ENCODE data around the gene TRH. TPM values are rescaled to one million over a fixed set of nuclear protein-coding genes. Genes with fewer than 3 reads are reported as not detected.

The TRH gene
- total and polyA plus RNA-seq, 2 donors from 2014 or later = not detected

DNA sequence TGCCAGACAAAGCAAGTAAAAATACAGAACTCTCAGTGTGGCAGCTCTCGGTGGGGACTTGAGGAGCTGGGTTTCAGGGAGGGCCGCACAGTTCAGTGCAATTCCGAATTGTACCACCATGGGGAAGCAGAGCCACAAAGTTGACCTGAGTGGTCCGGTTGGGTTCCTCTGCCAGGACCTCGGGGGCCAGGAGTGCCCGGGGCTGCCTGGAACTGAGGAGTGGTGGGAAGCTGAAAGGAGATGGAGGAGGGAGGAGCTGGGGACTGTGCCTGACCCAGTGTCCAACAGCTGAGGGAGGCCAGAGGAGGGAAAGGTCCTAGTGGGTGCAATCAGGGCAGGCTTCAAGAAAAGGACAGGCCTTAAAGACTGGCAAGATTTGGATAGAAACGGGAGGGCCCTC, 32.2 kb upstream of the TRH start:
- intact Hi-C loops (cut with DNase I) = no loop called here
- Histone ChIP-seq H3K4me1 (ENCODE audit: control insufficient read depth in 2 of 3, insufficient read depth in 2 of 3, low read depth in 1 of 3, low read length in 3 of 3) (no peaks in the 10 kb centered on the region), H3K9me3 (ENCODE audit: control insufficient read depth in 2 of 3, insufficient read depth in 1 of 3, low read length in 3 of 3) (no peaks in the 10 kb centered on the region), H3K4me3 (ENCODE audit: low read length in 3 of 3) (no peak overlapping the region), H3K9ac (ENCODE audit: low read length in 3 of 3) (no peak overlapping the region), H3K27ac (ENCODE audit: low read depth in 2 of 2, low read length in 2 of 2) (no peak overlapping the region), H3K36me3 (ENCODE audit: control insufficient read depth in 2 of 3, insufficient read depth in 3 of 3, low read length in 3 of 3) (no peaks in the 10 kb centered on the region), H3K27me3 (ENCODE audit: control insufficient read depth, insufficient read depth, low read length) (no peaks in the 10 kb centered on the region)
- no peak for FAIRE-seq
- TF ChIP-seq CTCF (IDR thresholded peaks at IDR 0.05; ENCODE audit: borderline replicate concordance, extremely low read depth, insufficient read depth) = peak; percentile 79
- DNase-seq = peak in 4 of 5 donors; percentile 80 to 82 (median 81)

- Histone ChIP-seq H3K9ac (ENCODE audit: low read length in 3 of 3) (no peak overlapping the region), H3K27ac (ENCODE audit: low read depth in 2 of 2, low read length in 2 of 2) (no peak overlapping the region), H3K9me3 (ENCODE audit: control insufficient read depth in 2 of 3, insufficient read depth in 1 of 3, low read length in 3 of 3) (no peaks in the 10 kb centered on the region), H3K4me1 (ENCODE audit: control insufficient read depth in 2 of 3, insufficient read depth in 2 of 3, low read depth in 1 of 3, low read length in 3 of 3) (no peaks in the 10 kb centered on the region), H3K36me3 (ENCODE audit: control insufficient read depth in 2 of 3, insufficient read depth in 3 of 3, low read length in 3 of 3) (no peaks in the 10 kb centered on the region), H3K4me3 (ENCODE audit: low read length in 3 of 3) (no peak overlapping the region), H3K27me3 (ENCODE audit: control insufficient read depth, insufficient read depth, low read length) (no peaks in the 10 kb centered on the region)
- TF ChIP-seq CTCF (IDR thresholded peaks at IDR 0.05; ENCODE audit: borderline replicate concordance, extremely low read depth, insufficient read depth) = no peak
- intact Hi-C loops (cut with DNase I) = no loop called here
- FAIRE-seq = no peak
- DNase-seq = no peak
Observed at GRCh38 chr3:129943020-129943419, 31.5 kb upstream of the TRH start.

DNA sequence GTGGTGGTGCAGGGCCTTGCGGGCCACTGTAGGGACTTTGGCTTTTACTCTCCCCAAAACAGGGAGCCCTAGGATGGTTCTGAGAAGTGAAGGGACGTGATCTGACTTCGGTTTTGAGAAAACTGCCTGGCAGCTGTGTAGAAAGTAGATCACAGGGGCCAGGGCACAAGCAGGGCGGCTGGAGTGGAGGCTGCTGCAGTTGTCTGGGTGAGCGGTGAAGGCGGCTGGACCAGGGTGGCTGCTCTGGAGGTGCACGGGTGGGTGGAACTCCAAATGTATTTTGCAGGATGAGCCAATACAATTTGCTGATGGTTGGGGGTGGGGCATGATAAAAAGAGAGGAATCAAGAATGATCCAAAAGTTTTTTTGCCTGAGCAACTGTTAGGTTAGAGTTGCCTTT, 29.8 kb upstream of the TRH start:
- H3K27me3 ChIP-seq (ENCODE audit: control insufficient read depth, insufficient read depth, low read length) = no peaks in the 10 kb centered on the region
- no peak for FAIRE-seq
- no peak overlapping the region for H3K4me3 ChIP-seq (ENCODE audit: low read length in 3 of 3)
- no peak overlapping the region for H3K9ac ChIP-seq (ENCODE audit: low read length in 3 of 3)
- no peak overlapping the region for H3K27ac ChIP-seq (ENCODE audit: low read depth in 2 of 2, low read length in 2 of 2)
- H3K4me1 ChIP-seq (ENCODE audit: control insufficient read depth in 2 of 3, insufficient read depth in 2 of 3, low read depth in 1 of 3, low read length in 3 of 3) = no peaks in the 10 kb centered on the region
- TF ChIP-seq CTCF (IDR thresholded peaks at IDR 0.05; ENCODE audit: borderline replicate concordance, extremely low read depth, insufficient read depth) = no peak
- H3K36me3 ChIP-seq (ENCODE audit: control insufficient read depth in 2 of 3, insufficient read depth in 3 of 3, low read length in 3 of 3) = no peaks in the 10 kb centered on the region
- DNase-seq = no peak
- intact Hi-C loops (cut with DNase I) = no loop called here
- H3K9me3 ChIP-seq (ENCODE audit: control insufficient read depth in 2 of 3, insufficient read depth in 1 of 3, low read length in 3 of 3) = no peaks in the 10 kb centered on the region

GRCh38 chr3:129947538-129948240, 26.8 kb upstream of the TRH start:
- intact Hi-C loops (cut with DNase I) = no loop called here
- TF ChIP-seq CTCF (IDR thresholded peaks at IDR 0.05; ENCODE audit: borderline replicate concordance, extremely low read depth, insufficient read depth) = no peak
- no peak overlapping the region for H3K4me3 ChIP-seq (ENCODE audit: low read length in 3 of 3)
- H3K27ac ChIP-seq (ENCODE audit: low read depth in 2 of 2, low read length in 2 of 2) = no peak overlapping the region
- FAIRE-seq (no peak), DNase-seq (peak in 1 of 5 donors; percentile 24)
- H3K36me3 ChIP-seq (ENCODE audit: control insufficient read depth in 2 of 3, insufficient read depth in 3 of 3, low read length in 3 of 3) = no peaks in the 10 kb centered on the region
- H3K9ac ChIP-seq (ENCODE audit: low read length in 3 of 3) = no peak overlapping the region
- no peaks in the 10 kb centered on the region for H3K9me3 ChIP-seq (ENCODE audit: control insufficient read depth in 2 of 3, insufficient read depth in 1 of 3, low read length in 3 of 3)
- no peaks in the 10 kb centered on the region for H3K27me3 ChIP-seq (ENCODE audit: control insufficient read depth, insufficient read depth, low read length)
- H3K4me1 ChIP-seq (ENCODE audit: control insufficient read depth in 2 of 3, insufficient read depth in 2 of 3, low read depth in 1 of 3, low read length in 3 of 3) = no peaks in the 10 kb centered on the region
